T-helper 1 cell treated with Interleukin-12 subunit alpha and Interleukin-12 subunit beta and Interleukin-4 antibody, amounts not matched to agents 30 ng/mL and 1 ng/mL, for 36 hours (primary cell): Measurements from ENCODE around the gene MUC22. TPM values are rescaled to one million over a fixed set of nuclear protein-coding genes. Genes with fewer than 3 reads are reported as not detected.

Source experiments
- intact Hi-C: fragments of 100-400 bp; cut with micrococcal nuclease; formaldehyde crosslinking; loops from one replicate; pipeline ENCODE4 v1.15.1; 2024
- total RNA-seq: library from RNA; stranded (reverse); gene quantifications from 2 replicates; pipeline ENCODE4 v1.2.3, GENCODE V29; 2022

Gene MUC22
- total RNA-seq, 1 donor from 2014 or later, result not detected

GRCh38 chr6:31075528-31075927 is 65.3 kb downstream of the MUC22 start:
- intact Hi-C loops, result no loop called here

GRCh38 chr6:31076611-31077010 is 66.3 kb downstream of the MUC22 start:
- intact Hi-C loops, result no loop called here

DNA sequence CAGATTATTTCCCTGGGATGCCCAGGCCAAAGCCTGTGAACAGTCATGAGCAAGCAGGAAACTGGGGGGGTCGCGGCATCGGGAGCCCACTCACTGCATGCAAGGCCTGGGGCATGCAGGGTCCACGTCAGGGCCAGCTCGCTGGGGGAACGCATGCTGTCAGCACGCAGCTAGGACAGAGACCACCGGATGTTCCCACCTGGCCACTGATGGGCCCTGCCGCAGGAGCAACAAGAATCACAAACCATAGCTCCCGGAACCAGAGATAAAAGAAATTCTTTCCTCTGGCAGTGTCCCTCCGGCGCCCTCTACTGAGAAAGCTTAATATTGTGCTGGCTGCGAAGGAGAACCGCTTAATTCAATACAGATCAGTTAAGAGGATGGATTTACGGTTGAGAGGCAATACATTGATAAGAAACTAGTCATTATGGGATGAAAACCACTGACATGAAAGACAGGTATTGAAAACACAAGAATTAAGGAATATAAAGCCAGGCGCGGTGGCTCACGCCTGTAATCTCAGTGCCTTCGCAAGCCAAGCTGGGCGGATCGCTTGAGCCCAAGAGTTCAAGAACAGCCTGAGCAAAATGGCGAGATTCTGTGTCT is 69.5 kb downstream of the MUC22 start:
- intact Hi-C loops, result loop anchor here (1.0 to 10.0 kb wide), 4 partner anchors 8 to 465 kb away; partner anchors contain the start of genes MRPS18B and PPP1R10

GRCh38 chr6:31081872-31082271 is 71.6 kb downstream of the MUC22 start:
- intact Hi-C loops, result loop anchor here (10.0 kb wide), 1 partner anchor 467 kb away; the partner anchor contains the start of genes MRPS18B and PPP1R10

- intact Hi-C loops, result loop anchor here (10.0 kb wide), 1 partner anchor 469 kb away; the partner anchor contains the start of genes MRPS18B and PPP1R10
Measured at GRCh38 chr6:31083742-31084354, 73.6 kb downstream of the MUC22 start.

Other genes starting within 250 kb of the MUC22 start
- gene DDR1, start 126.0 kb upstream of the MUC22 start, total RNA-seq, result 19.5 and 20.1 TPM in 2 replicates
- 35.9 and 36.0 TPM in 2 replicates for gene GTF2H4, start 102.3 kb upstream of the MUC22 start, total RNA-seq
- 39.2 and 47.2 TPM in 2 replicates for gene VARS2, start 96.2 kb upstream of the MUC22 start, total RNA-seq
- gene SFTA2, start 78.3 kb upstream of the MUC22 start, total RNA-seq, result not detected in 2 replicates
- not detected in 2 replicates for gene MUCL3, start 69.5 kb upstream of the MUC22 start, total RNA-seq
- not detected in 2 replicates for gene MUC21, start 26.8 kb upstream of the MUC22 start, total RNA-seq
- not detected in 2 replicates for gene C6orf15, start 102.1 kb downstream of the MUC22 start, total RNA-seq
- gene PSORS1C1, start 104.3 kb downstream of the MUC22 start, total RNA-seq, result not detected in 2 replicates
- gene CDSN, start 110.0 kb downstream of the MUC22 start, total RNA-seq, result not detected in 2 replicates
- gene PSORS1C2, start 128.6 kb downstream of the MUC22 start, total RNA-seq, result not detected in 2 replicates
- 36.5 and 42.4 TPM in 2 replicates for gene CCHCR1, start 147.3 kb downstream of the MUC22 start, total RNA-seq
- 67.2 and 67.6 TPM in 2 replicates for gene TCF19, start 148.1 kb downstream of the MUC22 start, total RNA-seq
- gene POU5F1, start 160.2 kb downstream of the MUC22 start, total RNA-seq, result not detected in 2 replicates